Renal pelvis (tissue), 4 donors: ENCODE results near the gene NAA80. TPM values are rescaled to one million over a fixed set of nuclear protein-coding genes. Genes with fewer than 3 reads are reported as not detected.
"Not testable (repeated sequence)": the region's sequence is repeated elsewhere in the genome, so short reads cannot be mapped to it uniquely, and the experiment has no call there.

Experiments
- DNase-seq: peaks from one replicate; pipeline ENCODE4 v3.0.0-alpha.2; 2013
- polyA plus RNA-seq, 3 donors: library from polyadenylated mRNA; unstranded; fragments of 120-200 nt; gene quantifications; one replicate each; pipeline ENCODE4 v1.2.1, GENCODE V29; 2013; ENCODE audit not compliant: insufficient read length in 3 of 3

The NAA80 gene
- polyA plus RNA-seq, 3 donors, result 8.5 to 11.1 (median 10.5) TPM

DNA sequence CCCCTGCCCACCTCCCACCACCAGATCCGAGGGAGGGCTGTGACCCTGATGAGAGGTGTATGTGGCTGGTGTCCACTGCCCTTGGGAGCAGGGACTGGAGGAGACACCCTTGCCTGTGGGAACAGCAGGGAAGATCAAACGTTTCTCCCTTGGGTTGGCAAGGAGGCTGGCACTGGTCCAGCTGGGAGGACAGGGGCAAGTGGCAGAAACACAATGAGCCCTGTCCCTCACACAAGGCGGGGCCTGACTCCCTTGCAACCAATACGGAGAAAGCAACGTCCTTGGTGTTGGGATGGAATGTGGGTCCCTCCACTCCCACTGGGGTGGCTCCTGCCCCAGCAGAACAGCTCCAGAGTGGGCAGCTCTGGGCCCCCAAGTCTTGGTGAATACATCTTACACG is 18.1 kb upstream of the NAA80 start:
- no peak for DNase-seq

DNA sequence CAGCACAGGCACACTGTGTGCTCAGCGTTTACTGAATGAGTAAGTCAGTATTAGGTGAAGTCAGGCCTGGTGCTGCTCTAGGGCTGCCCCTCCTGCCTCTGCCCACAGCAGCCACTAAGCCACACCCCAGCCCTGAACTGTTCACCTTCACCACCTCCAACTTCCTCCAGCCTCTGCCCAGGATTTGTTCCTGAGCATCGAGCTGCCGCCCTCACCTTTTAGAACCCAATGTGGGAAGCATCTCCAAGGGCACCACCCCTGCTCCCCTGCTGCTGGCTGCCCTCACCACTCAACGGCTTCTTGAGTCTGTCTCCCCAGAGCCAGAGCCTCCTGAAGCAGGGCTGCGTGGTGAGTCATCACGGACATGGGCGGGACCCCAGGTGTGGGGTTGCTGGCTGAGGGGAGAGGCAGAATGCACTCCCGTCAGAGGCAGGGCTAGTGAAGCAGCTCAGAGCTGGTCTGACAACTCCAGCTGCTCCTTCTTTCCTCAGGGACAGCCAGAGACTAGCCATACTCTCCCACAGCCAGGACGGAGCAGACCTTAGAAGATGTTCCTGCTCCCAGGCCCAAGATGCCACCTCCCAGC is 17.5 kb upstream of the NAA80 start:
- no peak for DNase-seq

DNA sequence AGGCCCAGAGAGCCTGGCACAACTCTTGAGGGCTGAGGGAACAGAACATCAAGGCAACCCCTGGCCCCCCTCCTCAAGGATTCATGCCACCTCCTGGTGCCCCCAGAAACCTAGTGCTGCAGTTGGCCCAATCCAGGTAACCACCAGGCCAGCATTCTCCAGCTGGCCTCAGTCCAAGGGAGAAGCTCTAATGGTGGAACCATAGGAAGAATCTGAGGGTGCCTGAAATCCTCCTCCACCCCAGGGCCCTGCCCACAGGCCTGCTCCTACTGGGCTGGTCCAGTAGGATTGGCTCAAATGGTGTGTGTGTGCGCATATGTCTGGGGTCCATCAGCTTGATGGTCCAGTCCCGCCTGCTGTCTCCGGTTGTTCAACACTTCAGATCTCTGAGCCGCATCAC is 15.6 kb upstream of the NAA80 start:
- no peak for DNase-seq

DNA sequence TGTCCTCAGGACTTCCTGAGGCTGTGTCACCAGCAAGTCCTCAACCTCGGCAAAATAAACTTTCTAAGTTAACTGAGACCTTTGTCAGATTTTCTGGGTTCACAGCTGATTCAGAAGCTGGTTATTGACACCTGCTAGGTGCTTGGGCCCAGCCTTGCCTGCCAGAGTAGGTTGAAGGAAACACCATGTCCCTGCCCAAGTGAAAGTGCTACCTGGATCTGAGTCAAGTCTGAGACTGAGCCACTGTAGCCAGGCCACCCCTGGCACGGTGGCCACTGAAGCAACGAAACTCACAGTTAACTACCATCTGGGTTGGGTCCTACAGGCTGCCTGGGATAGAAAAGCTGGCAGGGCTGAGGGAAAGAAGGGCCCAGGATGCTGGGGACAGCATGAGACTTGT is 15.1 kb upstream of the NAA80 start:
- no peak for DNase-seq

DNA sequence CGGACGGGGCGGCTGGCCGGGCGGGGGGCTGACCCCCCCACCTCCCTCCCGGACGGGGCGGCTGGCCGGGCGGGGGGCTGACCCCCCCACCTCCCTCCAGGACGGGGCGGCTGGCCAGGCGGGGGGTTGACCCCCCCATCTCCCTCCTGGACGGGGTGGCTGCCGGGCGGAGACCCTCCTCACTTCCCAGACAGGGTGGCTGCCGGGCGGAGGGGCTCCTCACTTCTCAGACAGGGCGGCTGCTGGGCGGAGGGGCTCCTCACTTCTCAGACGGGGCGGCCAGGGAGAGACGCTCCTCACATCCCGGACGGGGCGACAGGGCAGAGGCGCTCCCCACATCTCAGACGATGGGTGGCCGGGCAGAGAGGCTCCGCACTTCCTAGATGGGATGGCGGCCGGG is 12.8 kb upstream of the NAA80 start:
- DNase-seq, result not testable (repeated sequence)

DNA sequence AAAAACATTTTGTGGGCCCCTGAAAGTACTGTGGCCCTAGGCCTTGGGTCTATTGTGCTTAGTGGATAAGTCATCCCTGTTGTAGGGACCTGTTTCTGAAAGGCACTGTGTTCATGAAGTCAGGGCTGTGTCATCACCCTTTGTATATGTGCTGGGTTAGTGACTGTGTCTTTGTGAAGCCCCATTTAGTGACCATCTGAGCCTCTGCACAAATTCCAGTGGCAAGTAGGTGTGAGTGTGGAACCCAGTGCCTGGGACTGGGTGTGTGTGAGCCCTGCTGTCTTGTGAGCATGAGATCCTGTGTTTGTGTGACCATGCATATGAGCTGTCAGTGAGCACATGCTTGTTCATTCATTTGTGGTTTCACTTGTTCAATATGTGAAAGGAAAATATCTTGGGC is 5.4 kb upstream of the NAA80 start:
- DNase-seq, result no peak

DNA sequence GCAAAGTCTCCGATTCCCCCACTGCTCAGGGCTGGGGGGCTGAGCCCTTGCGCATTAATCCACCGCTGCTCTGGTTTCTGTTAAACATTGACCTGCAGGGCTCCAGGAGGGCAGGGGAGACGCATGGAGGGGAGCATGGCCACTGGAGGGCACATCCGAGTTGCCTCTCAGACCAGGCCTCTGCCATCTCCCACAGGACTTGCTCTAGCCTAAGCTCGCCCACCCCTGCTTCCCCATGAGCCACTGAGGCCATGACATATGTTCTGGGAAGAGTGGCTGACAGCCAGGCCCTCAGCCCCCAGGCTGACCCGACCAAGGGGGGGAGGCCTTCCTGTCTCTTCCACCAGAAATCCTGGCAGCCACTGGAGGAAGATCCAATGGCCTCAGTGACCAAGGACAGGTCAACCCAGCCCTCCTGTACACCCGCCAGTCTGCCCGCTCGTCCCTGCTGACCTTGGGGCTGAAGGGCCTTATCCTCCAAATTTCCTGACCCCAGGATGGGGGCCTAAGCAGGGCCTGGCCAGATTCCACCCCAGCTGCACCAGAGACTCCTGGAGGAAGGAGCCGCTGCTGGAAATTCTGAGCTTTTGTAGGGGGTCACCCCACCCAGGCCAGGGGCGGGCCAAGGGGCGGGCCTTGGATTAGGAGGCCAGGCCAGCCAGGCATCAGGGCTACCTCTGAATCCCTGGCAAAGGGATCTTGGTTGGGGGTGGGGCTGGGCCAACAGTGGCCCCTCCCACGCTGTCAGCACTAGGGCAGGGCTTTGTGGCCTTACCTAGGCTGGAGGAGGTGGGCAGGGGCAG is 4.0 kb upstream of the NAA80 start, which contains the start of gene HYAL1:
HYAL1 (minus strand) TSS at position 562 of the 803 bp plus-strand sequence. CDS start 618 bp downstream, outside the sequence.
- no peak for DNase-seq

DNA sequence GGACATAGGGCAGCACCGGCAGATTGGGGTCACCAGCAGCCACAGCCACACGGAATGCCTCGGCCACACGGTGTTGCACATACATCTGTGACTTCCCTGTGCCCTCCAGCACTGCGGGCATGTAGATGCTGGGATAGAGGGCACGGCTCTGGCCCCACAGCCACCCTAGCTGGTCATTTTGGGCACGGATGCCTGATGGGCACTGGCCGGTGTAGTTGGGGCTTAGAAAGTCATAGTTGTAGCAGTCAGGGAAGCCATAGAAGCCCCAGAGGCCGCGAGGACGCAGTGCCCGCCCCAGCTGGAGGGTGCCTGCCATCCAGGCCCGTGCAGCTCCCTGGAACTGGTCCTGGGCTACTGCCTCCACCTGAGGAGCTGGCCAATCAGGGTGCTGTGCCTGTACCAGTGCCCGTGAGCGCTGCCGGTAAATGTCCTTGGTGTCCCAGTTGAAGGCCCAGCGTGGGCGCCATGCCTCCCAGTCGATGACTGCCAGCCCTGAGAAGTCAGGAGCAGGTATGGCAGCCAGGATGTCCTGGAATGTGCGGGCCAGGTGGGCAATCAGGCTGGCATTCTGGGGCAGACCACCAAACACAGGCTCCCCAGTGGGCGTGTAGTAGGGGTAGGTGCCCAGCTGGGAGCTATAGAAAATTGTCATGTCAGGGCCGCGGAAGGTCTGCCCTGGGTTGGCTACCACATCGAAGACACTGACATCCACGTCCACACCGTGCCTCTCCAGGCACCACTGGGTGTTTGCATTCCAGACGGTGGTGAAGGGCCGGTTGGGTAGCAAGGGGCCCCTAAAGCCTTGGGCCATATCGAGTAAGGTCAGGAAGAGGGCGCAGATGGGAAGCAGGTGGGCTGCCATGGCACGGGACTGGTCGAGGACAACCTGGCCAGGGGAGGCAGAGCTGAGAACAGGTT is 3.1 kb upstream of the NAA80 start:
- DNase-seq, result no peak

DNA sequence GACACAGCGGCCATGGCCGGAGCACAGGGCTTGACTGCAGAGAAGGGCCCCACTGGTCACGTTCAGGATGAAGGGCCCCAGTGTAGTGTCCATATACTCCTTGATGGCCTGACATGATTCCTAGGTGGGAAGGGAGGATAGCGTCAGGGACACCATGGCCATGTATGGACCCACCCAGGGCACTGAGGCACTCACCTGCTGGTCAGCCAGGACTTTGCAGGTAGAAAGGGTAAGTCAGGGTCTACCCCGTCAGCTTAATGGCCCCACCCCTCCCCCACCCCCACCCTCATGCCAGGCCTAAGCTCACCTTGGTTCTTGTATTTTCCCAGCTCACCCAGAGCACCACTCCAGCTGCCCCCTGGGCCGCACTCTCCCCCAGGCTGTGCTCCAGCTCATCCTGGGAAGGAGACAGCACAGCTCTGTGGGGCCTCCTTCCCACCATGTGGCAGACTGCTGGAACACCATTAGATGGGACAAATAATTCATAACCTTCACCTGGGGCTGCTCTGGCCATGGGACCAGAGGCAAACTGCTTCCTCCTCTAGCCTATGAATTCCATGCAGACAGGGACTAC is 1.6 kb upstream of the NAA80 start:
- DNase-seq, result no peak

DNA sequence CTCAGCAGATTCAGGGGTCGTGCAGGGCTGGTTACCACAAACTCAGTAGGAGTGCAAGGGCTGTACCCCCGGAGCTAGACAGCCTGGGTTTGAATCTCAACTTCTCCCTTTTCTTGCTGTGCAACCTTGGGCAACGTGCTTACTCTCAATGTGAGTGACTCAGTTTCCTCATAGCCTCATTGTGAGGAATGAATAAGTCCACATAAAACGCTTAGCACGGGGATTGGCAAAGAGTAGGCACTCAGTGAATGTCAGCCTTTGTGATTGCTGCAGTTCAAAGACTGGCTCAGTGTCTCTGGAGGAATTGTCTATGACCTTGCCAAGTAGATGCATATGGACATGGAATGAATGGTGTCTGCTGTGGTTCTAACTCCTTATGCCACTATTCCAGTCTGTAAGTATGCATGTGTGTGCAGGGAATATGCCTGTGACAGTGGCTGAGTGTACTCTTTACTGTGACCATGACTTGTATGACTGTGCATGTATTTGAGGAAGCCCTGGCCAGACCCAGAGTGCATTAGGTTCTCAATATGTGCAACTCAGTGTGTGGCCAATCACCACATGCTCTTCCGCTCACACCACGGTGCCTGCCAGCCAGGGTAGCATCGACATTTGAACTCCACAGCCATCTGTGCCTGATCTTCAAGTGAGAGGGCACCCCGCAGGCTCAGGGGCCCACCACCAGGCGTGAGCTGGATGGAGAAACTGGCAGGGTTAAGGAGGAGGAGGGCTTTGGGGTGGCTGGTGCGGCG is 900 bp upstream of the NAA80 start:
- no peak for DNase-seq

DNA sequence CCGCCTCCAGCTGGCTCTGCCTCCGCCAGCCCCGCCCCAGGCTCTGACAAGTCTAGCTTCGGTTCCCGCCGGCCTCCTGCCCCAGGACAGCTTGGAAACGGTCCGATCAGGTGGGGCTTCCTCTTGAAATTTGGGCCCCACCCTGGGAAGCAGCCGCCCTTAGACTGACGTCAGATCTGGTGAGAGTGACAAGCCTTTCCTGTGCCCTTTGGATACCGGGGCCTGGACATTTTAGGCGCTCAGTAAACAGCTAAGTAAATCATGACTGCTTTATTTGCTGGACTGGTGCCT is 378 bp upstream of the NAA80 start:
- DNase-seq, result no peak

DNA sequence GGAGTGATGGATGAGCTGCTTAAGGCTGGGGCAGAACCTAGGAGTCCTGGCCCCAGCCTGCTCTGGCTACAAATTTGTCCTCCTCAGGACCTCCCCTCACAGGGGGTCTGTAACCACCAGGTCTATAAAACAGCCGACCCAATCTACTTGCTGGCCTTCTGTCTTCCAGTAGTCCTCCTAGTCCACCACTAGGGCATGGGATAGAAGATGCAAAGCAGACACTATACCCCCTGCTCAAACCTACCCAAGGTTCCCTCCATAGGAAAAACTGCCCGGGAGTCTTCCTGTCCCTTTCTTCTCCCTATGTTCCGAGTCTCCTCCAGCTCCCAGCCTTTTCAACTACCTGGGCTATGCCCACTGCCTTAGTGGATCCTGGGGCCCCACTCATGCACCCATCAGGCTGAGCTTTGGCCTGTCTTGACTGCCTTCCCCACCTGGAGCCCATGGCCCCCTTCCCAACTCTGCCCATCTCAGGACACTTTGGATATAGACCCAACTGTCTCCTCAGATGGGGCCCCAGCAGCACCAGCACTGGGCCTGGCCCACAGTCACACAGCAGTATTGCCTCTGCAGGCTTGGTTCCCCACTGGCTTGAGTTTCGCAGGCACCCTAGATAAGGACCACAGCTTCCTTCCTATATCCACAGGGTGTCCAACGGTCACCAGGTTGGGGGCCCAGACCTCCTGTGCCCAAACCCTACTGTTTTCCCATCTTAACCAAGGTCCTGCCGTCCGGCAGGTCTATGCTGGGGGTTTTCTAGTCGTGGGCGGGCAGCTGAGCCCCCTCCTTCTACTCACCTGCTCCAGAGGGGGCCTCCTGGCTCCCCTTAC is 1.1 kb downstream of the NAA80 start:
- no peak for DNase-seq

DNA sequence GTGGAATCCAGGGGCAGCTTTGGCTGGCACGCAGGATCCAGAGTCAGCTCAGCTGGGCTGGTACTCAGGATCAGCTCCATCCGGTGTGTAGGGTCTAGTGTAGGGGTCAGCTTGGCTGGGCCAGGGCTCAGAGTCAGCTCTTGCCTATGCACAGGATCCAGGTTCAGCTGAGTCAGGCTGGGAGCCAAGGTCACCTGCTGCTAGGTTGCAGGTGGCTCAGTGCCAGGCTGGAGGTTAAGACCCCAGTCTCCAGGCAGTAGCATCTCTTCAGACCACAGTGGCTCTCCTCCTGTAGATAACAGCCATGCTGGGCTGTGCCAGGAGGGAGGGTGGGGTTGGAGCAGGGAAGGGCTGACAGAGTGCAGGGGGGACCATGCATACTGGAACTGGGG is 1.8 kb downstream of the NAA80 start:
- DNase-seq, result no peak

DNA sequence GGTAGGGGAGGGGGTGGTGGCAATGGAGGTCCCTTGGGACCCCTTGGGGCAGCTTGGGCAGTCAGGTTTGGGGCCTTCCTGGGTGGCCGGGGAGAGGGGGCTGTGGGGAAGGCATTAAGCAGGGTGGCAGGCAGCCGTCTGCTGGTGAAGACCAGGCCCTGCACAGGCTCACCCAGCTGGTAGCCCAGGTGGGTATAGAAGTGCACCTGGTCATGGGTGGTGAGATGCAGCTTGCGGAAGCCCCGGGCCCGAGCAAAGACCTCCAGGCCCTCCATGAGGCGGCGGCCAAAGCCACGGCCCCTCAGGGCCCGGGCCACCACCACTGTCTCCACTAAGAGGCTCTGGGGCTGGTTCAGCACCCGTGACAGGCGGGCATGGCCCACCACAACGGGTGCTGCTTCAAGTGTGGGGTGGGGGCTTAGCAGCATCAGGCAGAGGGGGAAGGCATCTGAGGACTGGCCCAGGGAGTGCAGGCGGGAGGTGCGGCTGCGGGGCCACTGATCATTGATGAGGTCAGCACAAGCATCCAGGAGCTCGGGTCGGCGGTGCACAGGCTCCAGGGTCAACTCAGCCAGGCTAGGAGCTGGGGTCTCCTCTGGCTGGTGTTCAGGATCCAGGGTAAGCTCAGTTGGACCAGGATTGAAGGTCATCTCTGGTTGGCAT is 2.4 kb downstream of the NAA80 start:
- no peak for DNase-seq

DNA sequence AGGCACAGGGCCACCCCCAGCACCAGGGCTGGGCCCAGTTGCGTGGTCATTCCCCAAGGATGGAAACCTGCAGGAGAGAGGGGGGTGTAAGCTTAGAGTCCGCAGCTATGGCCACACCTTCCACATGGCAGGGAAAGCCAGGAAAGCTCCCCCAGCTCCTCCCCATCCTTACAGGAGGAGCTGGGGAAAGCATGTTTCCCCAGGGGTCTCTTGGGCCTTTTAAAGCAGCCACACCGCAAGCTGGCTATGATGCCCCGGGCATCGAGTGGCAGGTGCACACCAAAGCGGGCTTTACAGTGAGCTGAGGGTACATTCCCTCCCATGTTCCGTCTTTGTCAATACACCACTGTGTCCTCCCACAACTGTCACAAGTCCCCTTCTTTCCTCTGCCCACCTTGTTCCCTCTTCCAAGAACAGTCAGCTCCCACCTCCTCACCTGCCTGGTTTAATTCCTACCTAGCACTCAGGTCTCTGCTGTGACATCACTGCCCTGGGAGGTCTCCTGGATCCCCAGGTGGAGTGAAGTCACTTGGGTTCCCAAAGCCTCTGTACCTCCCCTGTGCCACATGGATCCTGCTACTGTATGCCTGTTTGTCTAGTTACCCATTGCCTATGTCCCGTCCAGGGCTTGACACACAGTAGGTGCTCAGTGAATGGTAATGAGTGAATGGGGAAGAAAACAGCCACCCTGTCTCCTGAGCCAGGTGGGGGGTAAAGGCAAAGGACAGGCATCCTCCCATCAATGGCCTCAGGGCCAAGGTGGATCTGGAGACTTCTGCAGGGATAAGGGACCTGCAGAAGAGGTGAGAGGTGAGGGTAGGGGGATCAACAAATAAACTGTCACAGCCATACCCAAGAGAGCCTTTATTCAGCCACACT is 3.4 kb downstream of the NAA80 start:
- no peak for DNase-seq

DNA sequence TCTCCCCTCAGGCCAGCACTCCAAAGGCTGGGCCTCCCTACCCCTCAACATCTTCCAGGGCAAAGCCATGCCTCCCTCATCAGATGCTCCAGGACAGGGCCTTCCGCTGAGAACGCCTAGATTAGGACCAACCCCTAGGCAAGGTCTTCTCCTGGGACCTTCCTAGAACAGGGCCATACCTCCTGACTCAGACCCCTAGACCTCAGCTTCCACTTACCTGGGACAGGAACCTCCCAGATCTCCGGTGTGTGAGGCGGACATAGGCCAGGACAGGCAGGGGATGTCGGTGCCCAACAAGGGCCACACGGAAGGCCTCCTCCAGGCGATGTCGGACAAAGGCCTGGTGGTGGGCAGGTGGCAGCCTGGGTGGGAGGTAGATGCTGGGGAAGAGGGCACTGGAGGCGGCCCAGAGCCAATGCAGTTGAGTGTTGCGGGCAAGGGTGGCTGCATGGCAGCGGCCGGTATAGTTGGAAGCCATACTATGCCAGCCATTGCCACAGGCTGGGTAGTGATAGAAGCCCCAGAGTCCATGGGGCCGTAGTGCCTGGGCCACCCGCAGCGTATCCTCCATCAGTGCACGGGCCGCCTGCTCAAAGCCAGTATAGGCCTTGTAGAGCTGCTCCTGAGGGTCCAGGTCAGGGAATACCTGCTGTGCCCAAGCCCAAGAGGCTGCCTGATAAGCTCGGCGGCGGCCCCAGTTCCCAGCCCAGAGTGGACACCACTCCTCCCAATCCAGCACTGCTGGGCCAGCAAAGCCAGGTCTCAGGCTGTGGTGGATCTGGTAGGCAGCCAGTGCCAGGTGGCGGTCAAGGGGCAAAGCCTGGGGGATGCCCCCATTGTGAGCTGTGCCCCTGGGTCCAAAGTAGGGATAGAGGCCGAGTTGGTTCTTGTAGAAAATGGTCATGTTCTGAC is 4.5 kb downstream of the NAA80 start:
- no peak for DNase-seq

DNA sequence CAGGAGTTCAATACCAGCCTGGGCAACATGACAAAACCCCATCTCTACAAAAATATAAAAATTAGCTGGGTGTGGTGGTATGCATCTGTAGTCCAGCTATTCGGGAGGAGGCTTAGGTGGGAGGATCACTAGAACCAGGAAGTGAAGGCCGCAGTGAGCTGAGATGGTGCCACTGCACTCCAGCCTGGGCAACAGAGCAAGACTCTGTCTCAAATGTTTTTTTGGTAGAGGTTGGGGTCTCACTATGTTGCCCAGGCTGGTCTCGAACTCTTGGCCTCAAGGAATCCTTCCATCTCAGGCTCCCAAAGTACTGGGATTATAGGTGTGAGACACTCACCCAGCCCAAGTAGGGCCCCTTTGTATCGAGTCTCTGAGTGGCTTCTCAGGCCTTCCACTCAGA is 5.1 kb downstream of the NAA80 start:
- no peak for DNase-seq
